NB4 (cell line): ENCODE data around the gene SOHLH1.

ENCODE experiments used
- POLR2A ChIP-seq: IDR thresholded peaks from 2 replicates; pipeline ENCODE4 v1.6.1; 2011; ENCODE audit warnings: mild to moderate bottlenecking; ENCODE audit not compliant: insufficient read length; ENCODE audit errors: extremely low read depth
- TF ChIP-seq, protein P1 (sequence below): IDR thresholded peaks from one replicate; pipeline ENCODE4 v1.5.1; 2012; ENCODE audit warnings: low read depth, low read length

DNA sequence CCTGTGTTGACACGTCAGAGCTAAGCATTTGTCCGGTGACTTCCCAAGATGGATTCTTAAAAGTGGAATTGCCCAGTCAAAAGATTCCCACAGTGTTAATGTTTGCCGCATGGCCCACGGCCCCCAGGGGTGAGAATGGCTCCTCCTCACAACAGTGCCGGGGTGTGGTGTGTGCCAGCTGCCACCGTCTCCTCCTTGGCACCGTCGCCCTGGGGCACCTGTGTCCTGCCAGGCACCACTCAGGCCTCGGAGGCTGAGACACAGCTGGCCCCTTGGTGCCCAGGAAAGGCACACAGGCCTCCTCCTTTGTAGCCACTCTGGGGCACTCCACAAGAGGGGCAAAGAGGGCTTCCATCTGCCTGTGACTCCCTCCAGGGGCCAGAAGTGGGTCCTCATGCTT lies 7.0 kb upstream of the SOHLH1 start:
- TF ChIP-seq POLR2A, result no peak
- TF ChIP-seq, protein P1, sequence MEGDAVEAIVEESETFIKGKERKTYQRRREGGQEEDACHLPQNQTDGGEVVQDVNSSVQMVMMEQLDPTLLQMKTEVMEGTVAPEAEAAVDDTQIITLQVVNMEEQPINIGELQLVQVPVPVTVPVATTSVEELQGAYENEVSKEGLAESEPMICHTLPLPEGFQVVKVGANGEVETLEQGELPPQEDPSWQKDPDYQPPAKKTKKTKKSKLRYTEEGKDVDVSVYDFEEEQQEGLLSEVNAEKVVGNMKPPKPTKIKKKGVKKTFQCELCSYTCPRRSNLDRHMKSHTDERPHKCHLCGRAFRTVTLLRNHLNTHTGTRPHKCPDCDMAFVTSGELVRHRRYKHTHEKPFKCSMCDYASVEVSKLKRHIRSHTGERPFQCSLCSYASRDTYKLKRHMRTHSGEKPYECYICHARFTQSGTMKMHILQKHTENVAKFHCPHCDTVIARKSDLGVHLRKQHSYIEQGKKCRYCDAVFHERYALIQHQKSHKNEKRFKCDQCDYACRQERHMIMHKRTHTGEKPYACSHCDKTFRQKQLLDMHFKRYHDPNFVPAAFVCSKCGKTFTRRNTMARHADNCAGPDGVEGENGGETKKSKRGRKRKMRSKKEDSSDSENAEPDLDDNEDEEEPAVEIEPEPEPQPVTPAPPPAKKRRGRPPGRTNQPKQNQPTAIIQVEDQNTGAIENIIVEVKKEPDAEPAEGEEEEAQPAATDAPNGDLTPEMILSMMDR, result no peak
